HepG2 (cell line): ENCODE results near the gene FGFR3. TPM values are rescaled to one million over a fixed set of nuclear protein-coding genes. Genes with fewer than 3 reads are reported as not detected.
A peak's percentile ranks its signal among the peaks of the same experiment; 100 is the strongest.

ENCODE experiments used
- ATF7-NPFF ChIP-seq: sonication (generic); formaldehyde crosslinking; IDR thresholded peaks from 2 replicates; pipeline ENCODE4 v1.8.1; 2023; ENCODE audit warnings: mild to moderate bottlenecking, low read depth, missing genetic modification reagents, moderate library complexity
- FOXC1 ChIP-seq: sonication (generic); formaldehyde crosslinking; IDR thresholded peaks from 2 replicates; pipeline ENCODE4 v1.8.0; 2022; ENCODE audit warnings: mild to moderate bottlenecking, missing genetic modification reagents, borderline replicate concordance
- HIVEP1 ChIP-seq: sonication (generic); formaldehyde crosslinking; IDR thresholded peaks from 2 replicates; pipeline ENCODE4 v1.4.0; 2020; ENCODE audit warnings: mild to moderate bottlenecking, missing genetic modification reagents
- KDM5A ChIP-seq: fragments of 200-600 bp; sonication (generic); IDR thresholded peaks from 2 replicates; pipeline ENCODE4 v1.7.0; 2018; ENCODE audit warnings: antibody characterized with exemption, mild to moderate bottlenecking, low read length, borderline replicate concordance
- NAIF1 ChIP-seq: sonication (generic); formaldehyde crosslinking; IDR thresholded peaks from 2 replicates; pipeline ENCODE4 v1.5.0; 2020; ENCODE audit warnings: mild to moderate bottlenecking, missing genetic modification reagents, borderline replicate concordance
- NFRKB ChIP-seq: fragments of 450-650 bp; IDR thresholded peaks from 2 replicates; pipeline ENCODE4 v1.6.1; 2017
- RORA ChIP-seq: sonication (generic); formaldehyde crosslinking; IDR thresholded peaks from 2 replicates; pipeline ENCODE4 v1.5.0; 2020; ENCODE audit warnings: mild to moderate bottlenecking, missing genetic modification reagents, moderate library complexity
- SOX13 ChIP-seq, 3 experiments: fragments of 450-650 bp in 1 of 3; sonication (generic) in 1 of 3; formaldehyde crosslinking in 1 of 3; IDR thresholded peaks in 2 of 3; conservative IDR thresholded peaks in 1 of 3; 2 replicates each; pipeline versions ENCODE4 v1.5.0 to v1.6.1; 2016 to 2020; ENCODE audit warnings: antibody characterized with exemption in 1 of 3, mild to moderate bottlenecking in 1 of 3, missing compliant biosample characterization in 1 of 3, missing genetic modification reagents in 1 of 3, moderate library complexity in 1 of 3
- SRSF4 ChIP-seq: fragments of 200-400 bp; formaldehyde crosslinking; IDR thresholded peaks from one replicate; pipeline ENCODE4 v1.6.1; 2018; ENCODE audit warnings: mild to moderate bottlenecking, low read depth, low read length, moderate library complexity; ENCODE audit not compliant: poor library complexity, severe bottlenecking
- ZKSCAN5 ChIP-seq: sonication (generic); formaldehyde crosslinking; IDR thresholded peaks from 2 replicates; pipeline ENCODE4 v1.5.1; 2020; ENCODE audit warnings: mild to moderate bottlenecking, missing genetic modification reagents
- ZNF615 ChIP-seq: sonication (generic); formaldehyde crosslinking; IDR thresholded peaks from 2 replicates; pipeline ENCODE4 v1.5.0; 2020; ENCODE audit warnings: mild to moderate bottlenecking, missing genetic modification reagents, borderline replicate concordance
- ZNF75D ChIP-seq: sonication (generic); formaldehyde crosslinking; IDR thresholded peaks from 2 replicates; pipeline ENCODE4 v1.8.1; 2023; ENCODE audit warnings: missing genetic modification reagents, mild to moderate bottlenecking, borderline replicate concordance
- polyA plus RNA-seq, 8 experiments: library from polyadenylated mRNA; depleted of rRNA in 3 of 8; stranded (reverse) in 7 of 8; unstranded in 1 of 8; fragments of >200 nt; fragmentation: Illumina TruSeq in 4 of 8; extraction: Trizol in 4 of 8; gene quantifications; 2 replicates each; pipeline versions ENCODE4 v1.2.1 to v1.2.3, GENCODE V29; 2011 to 2016; ENCODE audit warnings: low read depth in 4 of 8, missing spikeins in 1 of 8, mixed read lengths in 1 of 8; ENCODE audit not compliant: insufficient read depth in 1 of 8
- total RNA-seq, 5 experiments: library from RNA; depleted of rRNA; stranded (reverse); fragments of >200 nt; fragmentation: Illumina TruSeq; extraction: Trizol; gene quantifications; 2 replicates each; pipeline ENCODE4 v1.2.3, GENCODE V29; 2016; ENCODE audit warnings: low read depth in 1 of 5
- TF ChIP-seq, protein P1 (sequence below), 2 experiments: sonication (generic) in 1 of 2; formaldehyde crosslinking in 1 of 2; IDR thresholded peaks; 2 replicates each; pipeline versions ENCODE4 v1.4.0 to v1.6.1; 2018 to 2020; ENCODE audit warnings: missing genetic modification reagents in 2 of 2, borderline replicate concordance in 1 of 2, low read depth in 1 of 2, mild to moderate bottlenecking in 1 of 2, missing biosample characterization in 1 of 2
- TF ChIP-seq, protein P2 (sequence below): sonication (generic); formaldehyde crosslinking; IDR thresholded peaks from 2 replicates; pipeline ENCODE4 v1.4.0; 2020; ENCODE audit warnings: low read depth, mild to moderate bottlenecking, missing genetic modification reagents
- TF ChIP-seq, protein P3 (sequence below): sonication (generic); formaldehyde crosslinking; IDR thresholded peaks from 2 replicates; pipeline ENCODE4 v1.5.0; 2020; ENCODE audit warnings: mild to moderate bottlenecking, missing genetic modification reagents
- TF ChIP-seq, protein P4 (sequence below): IDR thresholded peaks from 2 replicates; pipeline ENCODE4 v1.6.1; 2012; ENCODE audit warnings: low read length, improper control_type of control experiment
- TF ChIP-seq, protein P5 (sequence below): sonication (generic); formaldehyde crosslinking; IDR thresholded peaks from 2 replicates; pipeline ENCODE4 v1.9.0; 2021; ENCODE audit warnings: missing genetic modification reagents, mild to moderate bottlenecking, borderline replicate concordance

The FGFR3 gene
- total and polyA plus RNA-seq, 2 of the 13 experiments (the other 11 are each of a cell fraction or from before 2014, with no cell fraction given): 103 to 109 TPM

DNA sequence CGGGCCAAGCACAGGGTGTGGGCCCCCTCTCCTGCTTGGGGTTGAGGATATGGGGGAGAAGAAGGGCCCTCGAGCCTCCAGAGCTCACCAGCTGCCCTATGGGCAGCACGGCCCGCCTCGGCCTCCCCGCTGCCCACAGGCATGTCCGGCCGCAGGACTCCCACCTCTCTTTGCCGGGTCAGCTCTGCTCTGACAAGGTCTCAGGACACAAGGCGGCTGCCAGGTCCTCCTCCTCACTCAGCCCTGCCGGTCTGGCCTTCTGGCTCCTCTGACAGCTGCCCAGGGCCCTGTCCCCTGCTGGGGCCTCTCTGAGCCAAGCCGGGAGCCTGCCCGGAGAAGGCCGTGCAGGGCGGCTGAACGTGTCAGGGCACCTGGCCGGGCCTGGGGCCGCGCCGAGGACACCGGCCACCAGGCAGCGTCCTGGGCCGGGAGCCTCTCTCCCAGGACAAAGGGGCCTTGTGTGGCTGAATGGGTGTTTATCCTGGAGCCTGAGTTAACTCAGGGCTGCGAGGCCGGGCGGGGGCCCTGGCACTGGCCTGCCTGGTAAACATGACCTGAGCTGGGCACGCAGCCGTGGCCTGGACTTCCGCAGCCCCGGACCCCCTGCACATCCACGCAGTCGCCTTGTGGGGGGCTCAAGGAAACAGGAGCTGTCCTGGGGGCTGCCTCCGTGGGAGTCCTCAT lies 46.0 kb upstream of the FGFR3 start (continued):
- TF ChIP-seq, protein P1, sequence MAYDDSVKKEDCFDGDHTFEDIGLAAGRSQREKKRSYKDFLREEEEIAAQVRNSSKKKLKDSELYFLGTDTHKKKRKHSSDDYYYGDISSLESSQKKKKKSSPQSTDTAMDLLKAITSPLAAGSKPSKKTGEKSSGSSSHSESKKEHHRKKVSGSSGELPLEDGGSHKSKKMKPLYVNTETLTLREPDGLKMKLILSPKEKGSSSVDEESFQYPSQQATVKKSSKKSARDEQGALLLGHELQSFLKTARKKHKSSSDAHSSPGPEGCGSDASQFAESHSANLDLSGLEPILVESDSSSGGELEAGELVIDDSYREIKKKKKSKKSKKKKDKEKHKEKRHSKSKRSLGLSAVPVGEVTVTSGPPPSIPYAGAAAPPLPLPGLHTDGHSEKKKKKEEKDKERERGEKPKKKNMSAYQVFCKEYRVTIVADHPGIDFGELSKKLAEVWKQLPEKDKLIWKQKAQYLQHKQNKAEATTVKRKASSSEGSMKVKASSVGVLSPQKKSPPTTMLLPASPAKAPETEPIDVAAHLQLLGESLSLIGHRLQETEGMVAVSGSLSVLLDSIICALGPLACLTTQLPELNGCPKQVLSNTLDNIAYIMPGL (CRISPR knock-in tag; IDR thresholded peaks at IDR 0.05; ENCODE audit: borderline replicate concordance in 1 of 2, low read depth in 1 of 2): peak; percentile 76 to 84
- TF ChIP-seq, protein P2, sequence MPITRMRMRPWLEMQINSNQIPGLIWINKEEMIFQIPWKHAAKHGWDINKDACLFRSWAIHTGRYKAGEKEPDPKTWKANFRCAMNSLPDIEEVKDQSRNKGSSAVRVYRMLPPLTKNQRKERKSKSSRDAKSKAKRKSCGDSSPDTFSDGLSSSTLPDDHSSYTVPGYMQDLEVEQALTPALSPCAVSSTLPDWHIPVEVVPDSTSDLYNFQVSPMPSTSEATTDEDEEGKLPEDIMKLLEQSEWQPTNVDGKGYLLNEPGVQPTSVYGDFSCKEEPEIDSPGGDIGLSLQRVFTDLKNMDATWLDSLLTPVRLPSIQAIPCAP: no peak
- TF ChIP-seq, protein P3, sequence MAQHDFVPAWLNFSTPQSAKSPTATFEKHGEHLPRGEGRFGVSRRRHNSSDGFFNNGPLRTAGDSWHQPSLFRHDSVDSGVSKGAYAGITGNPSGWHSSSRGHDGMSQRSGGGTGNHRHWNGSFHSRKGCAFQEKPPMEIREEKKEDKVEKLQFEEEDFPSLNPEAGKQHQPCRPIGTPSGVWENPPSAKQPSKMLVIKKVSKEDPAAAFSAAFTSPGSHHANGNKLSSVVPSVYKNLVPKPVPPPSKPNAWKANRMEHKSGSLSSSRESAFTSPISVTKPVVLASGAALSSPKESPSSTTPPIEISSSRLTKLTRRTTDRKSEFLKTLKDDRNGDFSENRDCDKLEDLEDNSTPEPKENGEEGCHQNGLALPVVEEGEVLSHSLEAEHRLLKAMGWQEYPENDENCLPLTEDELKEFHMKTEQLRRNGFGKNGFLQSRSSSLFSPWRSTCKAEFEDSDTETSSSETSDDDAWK (CRISPR knock-in tag): no peak
- TF ChIP-seq HIVEP1 (CRISPR knock-in tag) (no peak; the same call in none of the 2 replicates), ATF7-NPFF (CRISPR knock-in tag) (0 out of 2 replicates have a peak, but pooled peaks have one; percentile 25), SOX13 (IDR thresholded peaks at IDR 0.05) (no peak), SOX13 (CRISPR knock-in tag; conservative IDR thresholded peaks at IDR 0.05 in 1 of 2, IDR thresholded peaks at IDR 0.05 in 1 of 2) (peak in 1 of 2 experiments; percentile 47; a peak in 2 of 4 replicates), SRSF4 (no peak), NFRKB (no peak), KDM5A (no peak), RORA (no peak), NAIF1 (CRISPR knock-in tag) (no peak; the same call in 1 of the 2 replicates), ZKSCAN5 (no peak), ZNF75D (CRISPR knock-in tag) (no peak), ZNF615 (no peak), FOXC1 (no peak)
- TF ChIP-seq, protein P4, sequence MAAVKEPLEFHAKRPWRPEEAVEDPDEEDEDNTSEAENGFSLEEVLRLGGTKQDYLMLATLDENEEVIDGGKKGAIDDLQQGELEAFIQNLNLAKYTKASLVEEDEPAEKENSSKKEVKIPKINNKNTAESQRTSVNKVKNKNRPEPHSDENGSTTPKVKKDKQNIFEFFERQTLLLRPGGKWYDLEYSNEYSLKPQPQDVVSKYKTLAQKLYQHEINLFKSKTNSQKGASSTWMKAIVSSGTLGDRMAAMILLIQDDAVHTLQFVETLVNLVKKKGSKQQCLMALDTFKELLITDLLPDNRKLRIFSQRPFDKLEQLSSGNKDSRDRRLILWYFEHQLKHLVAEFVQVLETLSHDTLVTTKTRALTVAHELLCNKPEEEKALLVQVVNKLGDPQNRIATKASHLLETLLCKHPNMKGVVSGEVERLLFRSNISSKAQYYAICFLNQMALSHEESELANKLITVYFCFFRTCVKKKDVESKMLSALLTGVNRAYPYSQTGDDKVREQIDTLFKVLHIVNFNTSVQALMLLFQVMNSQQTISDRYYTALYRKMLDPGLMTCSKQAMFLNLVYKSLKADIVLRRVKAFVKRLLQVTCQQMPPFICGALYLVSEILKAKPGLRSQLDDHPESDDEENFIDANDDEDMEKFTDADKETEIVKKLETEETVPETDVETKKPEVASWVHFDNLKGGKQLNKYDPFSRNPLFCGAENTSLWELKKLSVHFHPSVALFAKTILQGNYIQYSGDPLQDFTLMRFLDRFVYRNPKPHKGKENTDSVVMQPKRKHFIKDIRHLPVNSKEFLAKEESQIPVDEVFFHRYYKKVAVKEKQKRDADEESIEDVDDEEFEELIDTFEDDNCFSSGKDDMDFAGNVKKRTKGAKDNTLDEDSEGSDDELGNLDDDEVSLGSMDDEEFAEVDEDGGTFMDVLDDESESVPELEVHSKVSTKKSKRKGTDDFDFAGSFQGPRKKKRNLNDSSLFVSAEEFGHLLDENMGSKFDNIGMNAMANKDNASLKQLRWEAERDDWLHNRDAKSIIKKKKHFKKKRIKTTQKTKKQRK: no peak
- TF ChIP-seq, protein P5, sequence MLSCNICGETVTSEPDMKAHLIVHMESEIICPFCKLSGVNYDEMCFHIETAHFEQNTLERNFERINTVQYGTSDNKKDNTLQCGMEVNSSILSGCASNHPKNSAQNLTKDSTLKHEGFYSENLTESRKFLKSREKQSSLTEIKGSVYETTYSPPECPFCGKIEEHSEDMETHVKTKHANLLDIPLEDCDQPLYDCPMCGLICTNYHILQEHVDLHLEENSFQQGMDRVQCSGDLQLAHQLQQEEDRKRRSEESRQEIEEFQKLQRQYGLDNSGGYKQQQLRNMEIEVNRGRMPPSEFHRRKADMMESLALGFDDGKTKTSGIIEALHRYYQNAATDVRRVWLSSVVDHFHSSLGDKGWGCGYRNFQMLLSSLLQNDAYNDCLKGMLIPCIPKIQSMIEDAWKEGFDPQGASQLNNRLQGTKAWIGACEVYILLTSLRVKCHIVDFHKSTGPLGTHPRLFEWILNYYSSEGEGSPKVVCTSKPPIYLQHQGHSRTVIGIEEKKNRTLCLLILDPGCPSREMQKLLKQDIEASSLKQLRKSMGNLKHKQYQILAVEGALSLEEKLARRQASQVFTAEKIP (CRISPR knock-in tag): no peak
